BE2C (cell line): ENCODE measurements around the gene DTX1.

ENCODE experiments used
- DNase-seq: peaks from one replicate; pipeline ENCODE4 v3.0.0-alpha.2; 2020
- H3K27me3 ChIP-seq: fragments of 250-450 bp; sonication (Bioruptor Pico); 2 replicates; pipeline ENCODE4 v1.5.1; 2020; ENCODE audit warnings: mild to moderate bottlenecking
- H3K36me3 ChIP-seq: fragments of 250-450 bp; sonication (Bioruptor Pico); 2 replicates; pipeline ENCODE4 v1.5.1; 2020; ENCODE audit warnings: mild to moderate bottlenecking
- H3K4me1 ChIP-seq: fragments of 250-450 bp; sonication (Bioruptor Pico); 2 replicates; pipeline ENCODE4 v1.5.1; 2020
- H3K4me3 ChIP-seq: 2 replicates; pipeline ENCODE4 v1.5.1; 2011; ENCODE audit warnings: low read depth, low read length
- H3K9me3 ChIP-seq: fragments of 250-450 bp; sonication (Bioruptor Pico); 2 replicates; pipeline ENCODE4 v1.5.1; 2020
- CTCF ChIP-seq: IDR thresholded peaks from 2 replicates; pipeline ENCODE4 v1.5.1; 2012; ENCODE audit warnings: mild to moderate bottlenecking, low read depth, low read length

DTX1 gene

DNA sequence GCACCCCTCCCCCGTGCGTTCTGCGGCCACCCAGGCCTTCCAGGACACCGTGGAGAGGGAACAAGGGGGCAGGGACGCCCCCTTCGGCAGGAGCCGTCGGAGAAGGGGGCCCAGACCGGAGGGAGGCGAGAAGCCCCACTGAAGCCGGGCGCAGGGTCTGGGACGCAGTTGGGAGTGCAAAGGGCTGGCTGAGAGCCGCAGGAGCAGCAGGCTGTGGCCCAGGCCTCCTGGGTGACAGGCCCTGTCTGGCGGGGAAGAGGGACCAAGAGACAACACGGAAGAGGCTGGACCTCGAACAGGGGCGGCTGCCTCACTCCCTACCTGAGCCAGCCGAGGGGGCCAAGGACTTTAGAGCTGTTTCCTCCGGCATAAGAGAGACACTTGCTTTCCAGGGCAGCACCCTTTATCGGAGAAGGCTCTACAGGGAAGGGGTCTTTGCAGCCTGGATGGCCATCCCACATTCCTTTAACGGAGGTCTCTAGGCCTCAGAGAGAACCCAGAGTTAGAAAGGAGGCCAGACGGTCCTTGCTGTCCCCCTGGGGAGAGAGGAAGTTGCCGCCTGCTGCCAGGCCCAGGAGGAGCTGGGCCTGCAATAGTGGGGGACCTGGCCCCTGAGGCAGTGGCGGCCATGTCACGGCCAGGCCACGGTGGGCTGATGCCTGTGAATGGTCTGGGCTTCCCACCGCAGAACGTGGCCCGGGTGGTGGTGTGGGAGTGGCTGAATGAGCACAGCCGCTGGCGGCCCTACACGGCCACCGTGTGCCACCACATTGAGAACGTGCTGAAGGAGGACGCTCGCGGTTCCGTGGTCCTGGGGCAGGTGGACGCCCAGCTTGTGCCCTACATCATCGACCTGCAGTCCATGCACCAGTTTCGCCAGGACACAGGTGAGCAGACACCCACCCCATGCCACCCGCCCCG is 1.3 kb downstream of the DTX1 start:
- Histone ChIP-seq H3K27me3 (peaks cover 15% of the 10 kb centered on the region), H3K4me1 (peaks cover 7% of the 10 kb centered on the region)
- no peak for TF ChIP-seq CTCF

GRCh38 chr12:113058553-113058952 is 2.0 kb downstream of the DTX1 start:
- no peaks in the 10 kb centered on the region for H3K36me3 ChIP-seq
- peaks cover 15% of the 10 kb centered on the region for H3K27me3 ChIP-seq
- DNase-seq = no peak
- H3K4me3 ChIP-seq = no peak overlapping the region
- H3K9me3 ChIP-seq = no peaks in the 10 kb centered on the region
- no peak for TF ChIP-seq CTCF
- H3K4me1 ChIP-seq = peaks cover 10% of the 10 kb centered on the region

More for the DNA sequence above, 1.3 kb downstream of the DTX1 start:
- Histone ChIP-seq H3K36me3 (no peaks in the 10 kb centered on the region), H3K4me3 (no peak overlapping the region), H3K9me3 (no peaks in the 10 kb centered on the region)
- no peak for DNase-seq

GRCh38 chr12:113059071-113059595 is 2.6 kb downstream of the DTX1 start:
- no peaks in the 10 kb centered on the region for H3K36me3 ChIP-seq
- DNase-seq = no peak
- peaks cover 10% of the 10 kb centered on the region for H3K4me1 ChIP-seq
- no peak for TF ChIP-seq CTCF
- no peaks in the 10 kb centered on the region for H3K9me3 ChIP-seq
- peaks cover 15% of the 10 kb centered on the region for H3K27me3 ChIP-seq
- H3K4me3 ChIP-seq = no peak overlapping the region

GRCh38 chr12:113060336-113060960 is 3.9 kb downstream of the DTX1 start:
- no peaks in the 10 kb centered on the region for H3K36me3 ChIP-seq
- no peak overlapping the region for H3K4me3 ChIP-seq
- no peaks in the 10 kb centered on the region for H3K9me3 ChIP-seq
- peaks cover 12% of the 10 kb centered on the region for H3K27me3 ChIP-seq
- no peak for TF ChIP-seq CTCF
- peaks cover 20% of the 10 kb centered on the region for H3K4me1 ChIP-seq
- no peak for DNase-seq

DNA sequence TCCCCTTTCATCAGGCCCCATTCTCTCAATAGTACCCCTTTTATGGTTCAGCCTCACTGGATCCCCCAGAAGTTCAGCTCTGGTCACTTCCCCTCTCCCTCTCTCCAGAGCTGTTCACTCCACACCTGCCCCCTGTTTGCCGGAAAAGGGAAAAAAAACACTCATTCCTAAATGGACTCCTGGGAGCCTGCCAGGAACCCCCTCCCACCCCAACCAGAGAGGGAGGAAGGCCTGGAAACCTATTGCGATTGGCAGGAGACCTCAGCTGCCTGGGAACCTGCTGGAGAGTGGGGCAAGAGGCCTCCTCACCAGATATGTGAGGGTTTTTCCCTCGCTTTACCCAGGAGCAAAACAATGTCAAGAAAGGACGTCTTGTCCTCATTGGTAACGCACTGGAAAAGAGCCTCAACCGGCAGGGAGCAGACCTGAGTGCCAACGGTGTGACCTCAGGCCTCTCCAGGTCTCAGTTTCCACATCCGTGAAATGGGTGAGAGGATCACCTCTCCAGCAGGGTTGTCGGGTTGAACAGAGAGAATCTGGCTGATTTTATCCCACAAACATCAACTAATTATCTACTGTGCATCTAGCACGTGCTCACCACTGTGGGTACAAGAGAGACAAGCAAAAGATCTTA is 4.6 kb downstream of the DTX1 start:
- no peaks in the 10 kb centered on the region for H3K9me3 ChIP-seq
- no peaks in the 10 kb centered on the region for H3K36me3 ChIP-seq
- DNase-seq = peak; percentile 65
- TF ChIP-seq CTCF = no peak
- H3K4me1 ChIP-seq = peaks cover 21% of the 10 kb centered on the region
- no peak overlapping the region for H3K4me3 ChIP-seq
- peaks cover 7% of the 10 kb centered on the region for H3K27me3 ChIP-seq
